Measurements from ENCODE around the gene IL10RB.

DNA sequence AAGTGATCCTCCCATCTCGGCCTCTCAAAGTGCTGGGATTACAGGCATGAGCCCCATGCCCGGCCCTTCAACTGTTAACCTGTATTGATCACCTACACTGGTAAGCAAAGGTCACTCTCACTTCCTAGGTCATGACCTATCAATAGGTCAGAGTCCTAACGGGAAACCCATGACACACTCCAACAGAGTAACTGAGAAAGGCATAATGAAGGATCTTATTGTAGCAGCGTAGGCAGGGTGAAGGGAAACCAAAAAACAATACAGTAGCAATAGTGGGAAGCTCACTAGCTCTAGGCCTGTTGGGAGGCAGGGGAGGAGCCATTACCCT, 39.1 kb downstream of the IL10RB start:
- TF ChIP-seq, protein P1, sequence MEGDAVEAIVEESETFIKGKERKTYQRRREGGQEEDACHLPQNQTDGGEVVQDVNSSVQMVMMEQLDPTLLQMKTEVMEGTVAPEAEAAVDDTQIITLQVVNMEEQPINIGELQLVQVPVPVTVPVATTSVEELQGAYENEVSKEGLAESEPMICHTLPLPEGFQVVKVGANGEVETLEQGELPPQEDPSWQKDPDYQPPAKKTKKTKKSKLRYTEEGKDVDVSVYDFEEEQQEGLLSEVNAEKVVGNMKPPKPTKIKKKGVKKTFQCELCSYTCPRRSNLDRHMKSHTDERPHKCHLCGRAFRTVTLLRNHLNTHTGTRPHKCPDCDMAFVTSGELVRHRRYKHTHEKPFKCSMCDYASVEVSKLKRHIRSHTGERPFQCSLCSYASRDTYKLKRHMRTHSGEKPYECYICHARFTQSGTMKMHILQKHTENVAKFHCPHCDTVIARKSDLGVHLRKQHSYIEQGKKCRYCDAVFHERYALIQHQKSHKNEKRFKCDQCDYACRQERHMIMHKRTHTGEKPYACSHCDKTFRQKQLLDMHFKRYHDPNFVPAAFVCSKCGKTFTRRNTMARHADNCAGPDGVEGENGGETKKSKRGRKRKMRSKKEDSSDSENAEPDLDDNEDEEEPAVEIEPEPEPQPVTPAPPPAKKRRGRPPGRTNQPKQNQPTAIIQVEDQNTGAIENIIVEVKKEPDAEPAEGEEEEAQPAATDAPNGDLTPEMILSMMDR (IDR thresholded peaks at IDR 0.05) = no peak
- TF ChIP-seq EZH2 (IDR thresholded peaks at IDR 0.05; ENCODE audit: borderline replicate concordance, insufficient read depth, low read depth, low read length, poor library complexity, severe bottlenecking) = no peak
